A673 (cell line): ENCODE measurements around the gene ADGRL3. TPM values are rescaled to one million over a fixed set of nuclear protein-coding genes. Genes with fewer than 3 reads are reported as not detected.

Source experiments
- BruUV-seq: library from RNA; stranded (reverse); fragments of 400-500 nt; replicated peaks from 2 replicates; lab custom pipeline; 2021; lab: Mats Ljungman, UMichigan
- CTCF ChIA-PET: fragments of 300-600 bp; sonication (Branson Sonifier 250); formaldehyde crosslinking; loops from one replicate; lab custom pipeline; 2022; ENCODE audit warnings: antibody characterized with exemption; lab: Charles Lee
- POLR2A ChIA-PET: fragments of 300-600 bp; sonication (Branson Sonifier 250); formaldehyde crosslinking; loops from one replicate; lab custom pipeline; 2022; ENCODE audit warnings: antibody characterized with exemption; ENCODE audit not compliant: low non-redundant PET; lab: Charles Lee
- DNase-seq: peaks from one replicate; pipeline ENCODE4 v3.0.0-alpha.2; 2015; ENCODE audit warnings: low spot score
- H3K27ac ChIP-seq: fragments of 200-600 bp; sonication (generic); 2 replicates; pipeline ENCODE4 v1.5.1; 2016; ENCODE audit warnings: mixed run types, low read depth, mild to moderate bottlenecking, mixed read lengths, antibody characterized with exemption, low read length; ENCODE audit not compliant: poor library complexity, severe bottlenecking
- H3K27me3 ChIP-seq: fragments of 200-600 bp; sonication (generic); replicated peaks from 2 replicates; pipeline ENCODE4 v1.6.1; 2017; ENCODE audit warnings: mixed run types, low read depth, mild to moderate bottlenecking, mixed read lengths, antibody characterized with exemption, low read length; ENCODE audit not compliant: insufficient read depth, poor library complexity
- H3K36me3 ChIP-seq: fragments of 200-600 bp; sonication (generic); 2 replicates; pipeline ENCODE4 v1.6.1; 2016; ENCODE audit warnings: mixed run types, mild to moderate bottlenecking, mixed read lengths, antibody characterized with exemption, low read length; ENCODE audit not compliant: insufficient read depth, poor library complexity, severe bottlenecking
- H3K4me1 ChIP-seq: fragments of 200-600 bp; sonication (generic); 2 replicates; pipeline ENCODE4 v1.6.1; 2017; ENCODE audit warnings: mixed run types, mild to moderate bottlenecking, mixed read lengths, antibody characterized with exemption, low read length; ENCODE audit not compliant: insufficient read depth, poor library complexity, severe bottlenecking
- H3K4me3 ChIP-seq: fragments of 200-600 bp; sonication (generic); 2 replicates; pipeline ENCODE4 v1.5.1; 2016; ENCODE audit warnings: low read depth, mixed run types, mild to moderate bottlenecking, mixed read lengths, low read length; ENCODE audit not compliant: poor library complexity, severe bottlenecking
- H3K9me3 ChIP-seq: fragments of 200-600 bp; sonication (generic); 2 replicates; pipeline ENCODE4 v1.6.1; 2016; ENCODE audit warnings: mixed run types, low read depth, mild to moderate bottlenecking, mixed read lengths, antibody characterized with exemption, low read length; ENCODE audit not compliant: poor library complexity, severe bottlenecking
- EZH2 ChIP-seq: fragments of 200-600 bp; sonication (generic); IDR thresholded peaks from 2 replicates; pipeline ENCODE4 v1.6.1; 2017; ENCODE audit warnings: borderline replicate concordance, low read depth, mild to moderate bottlenecking, mixed read lengths, antibody characterized with exemption, low read length; ENCODE audit not compliant: poor library complexity, severe bottlenecking
- intact Hi-C: fragments of 100-400 bp; cut with micrococcal nuclease; formaldehyde crosslinking; loops from one replicate; pipeline ENCODE4 v1.10.0; 2022; ENCODE audit not compliant: unreplicated experiment
- total RNA-seq: library from RNA; stranded (reverse); gene quantifications from 2 replicates; pipeline ENCODE4 v1.2.3, GENCODE V29; 2021
- TF ChIP-seq, protein P1 (sequence below): fragments of 300-800, 200-600 bp; sonication (generic); conservative IDR thresholded peaks from 2 replicates; pipeline ENCODE4 v1.5.1; 2017; ENCODE audit warnings: low read depth, mild to moderate bottlenecking, antibody characterized with exemption, low read length, moderate library complexity, mixed read lengths

ADGRL3 gene
- total RNA-seq, 1 experiment from 2014 or later: not detected

DNA sequence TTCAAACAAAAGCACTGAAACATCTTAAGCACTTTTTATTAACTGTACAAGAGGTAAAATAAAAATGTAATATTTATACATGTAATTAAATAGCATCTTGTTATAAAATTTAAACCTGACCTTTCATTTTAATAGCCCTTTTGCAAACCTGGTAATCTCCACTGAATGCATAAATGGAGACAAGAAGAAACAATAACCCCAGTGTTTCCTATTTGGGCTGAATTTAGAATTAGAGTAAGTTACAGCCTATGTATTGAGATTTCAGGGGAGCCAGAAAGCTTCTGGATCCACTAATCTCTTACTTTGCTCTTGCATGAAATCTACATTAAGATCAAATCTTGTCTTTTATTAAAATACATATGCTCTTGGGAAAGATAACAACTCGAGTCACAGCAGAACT lies 261.8 kb downstream of the ADGRL3 start:
- ChIA-PET CTCF (no interaction called here), POLR2A (no interaction called here)
- intact Hi-C loops: no loop called here

DNA sequence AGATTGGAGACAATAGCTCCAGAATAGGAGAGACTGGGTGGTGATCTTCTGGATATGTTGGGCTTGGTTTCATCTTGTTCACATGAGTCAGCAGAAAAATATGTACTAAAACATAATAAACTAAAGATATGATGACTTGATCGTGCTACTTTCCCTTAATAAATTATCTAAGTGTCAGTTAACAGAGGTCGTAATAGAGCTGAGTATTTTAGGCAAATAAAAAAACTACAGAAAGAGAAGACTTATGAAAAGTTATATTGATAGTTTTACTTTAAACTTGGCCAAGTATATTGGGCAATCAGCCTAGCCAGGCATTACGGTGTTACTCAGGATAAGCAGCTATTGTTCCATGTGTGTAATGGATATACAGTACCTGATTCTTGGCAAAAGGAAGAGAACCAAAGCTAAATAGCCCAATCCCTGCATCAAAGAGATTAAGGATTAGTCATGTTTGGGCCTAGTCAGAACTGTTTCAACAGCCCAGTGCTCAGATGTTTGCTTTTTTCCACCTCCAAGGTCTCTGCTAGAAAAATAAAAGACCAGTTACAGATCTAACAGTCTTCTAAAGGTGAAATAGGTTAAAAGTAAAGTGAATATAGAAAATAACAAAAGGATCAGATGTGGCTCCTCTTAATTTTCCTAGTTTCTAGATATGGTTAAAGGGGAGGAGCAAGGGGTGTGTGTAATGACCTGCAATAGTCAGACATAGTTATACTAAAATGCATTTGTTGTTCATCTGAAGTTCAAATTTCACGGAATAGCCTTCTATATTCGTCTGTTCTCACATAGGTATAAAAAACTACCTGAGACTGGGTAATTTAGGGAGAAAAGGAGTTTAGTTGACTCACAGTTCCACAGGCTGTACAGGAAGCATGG lies 262.6 kb downstream of the ADGRL3 start:
- H3K4me3 ChIP-seq: no peak overlapping the region
- no peaks in the 10 kb centered on the region for H3K27me3 ChIP-seq
- no peak for TF ChIP-seq EZH2
- TF ChIP-seq, protein P1, sequence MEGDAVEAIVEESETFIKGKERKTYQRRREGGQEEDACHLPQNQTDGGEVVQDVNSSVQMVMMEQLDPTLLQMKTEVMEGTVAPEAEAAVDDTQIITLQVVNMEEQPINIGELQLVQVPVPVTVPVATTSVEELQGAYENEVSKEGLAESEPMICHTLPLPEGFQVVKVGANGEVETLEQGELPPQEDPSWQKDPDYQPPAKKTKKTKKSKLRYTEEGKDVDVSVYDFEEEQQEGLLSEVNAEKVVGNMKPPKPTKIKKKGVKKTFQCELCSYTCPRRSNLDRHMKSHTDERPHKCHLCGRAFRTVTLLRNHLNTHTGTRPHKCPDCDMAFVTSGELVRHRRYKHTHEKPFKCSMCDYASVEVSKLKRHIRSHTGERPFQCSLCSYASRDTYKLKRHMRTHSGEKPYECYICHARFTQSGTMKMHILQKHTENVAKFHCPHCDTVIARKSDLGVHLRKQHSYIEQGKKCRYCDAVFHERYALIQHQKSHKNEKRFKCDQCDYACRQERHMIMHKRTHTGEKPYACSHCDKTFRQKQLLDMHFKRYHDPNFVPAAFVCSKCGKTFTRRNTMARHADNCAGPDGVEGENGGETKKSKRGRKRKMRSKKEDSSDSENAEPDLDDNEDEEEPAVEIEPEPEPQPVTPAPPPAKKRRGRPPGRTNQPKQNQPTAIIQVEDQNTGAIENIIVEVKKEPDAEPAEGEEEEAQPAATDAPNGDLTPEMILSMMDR: no peak
- DNase-seq: no peak
- no peaks in the 10 kb centered on the region for H3K4me1 ChIP-seq
- no TSS peak for BruUV-seq
- H3K36me3 ChIP-seq: no peaks in the 10 kb centered on the region
- H3K27ac ChIP-seq: no peak overlapping the region
- no peaks in the 10 kb centered on the region for H3K9me3 ChIP-seq
- ChIA-PET CTCF (no interaction called here), POLR2A (no interaction called here)
- intact Hi-C loops: no loop called here

More for the DNA sequence above, 261.8 kb downstream of the ADGRL3 start:
- Histone ChIP-seq H3K4me3 (no peak overlapping the region), H3K27me3 (no peaks in the 10 kb centered on the region), H3K36me3 (no peaks in the 10 kb centered on the region), H3K4me1 (no peaks in the 10 kb centered on the region), H3K9me3 (no peaks in the 10 kb centered on the region), H3K27ac (no peak overlapping the region)
- BruUV-seq: no TSS peak
- no peak for TF ChIP-seq EZH2
- TF ChIP-seq, protein P1: no peak
- DNase-seq: no peak

DNA sequence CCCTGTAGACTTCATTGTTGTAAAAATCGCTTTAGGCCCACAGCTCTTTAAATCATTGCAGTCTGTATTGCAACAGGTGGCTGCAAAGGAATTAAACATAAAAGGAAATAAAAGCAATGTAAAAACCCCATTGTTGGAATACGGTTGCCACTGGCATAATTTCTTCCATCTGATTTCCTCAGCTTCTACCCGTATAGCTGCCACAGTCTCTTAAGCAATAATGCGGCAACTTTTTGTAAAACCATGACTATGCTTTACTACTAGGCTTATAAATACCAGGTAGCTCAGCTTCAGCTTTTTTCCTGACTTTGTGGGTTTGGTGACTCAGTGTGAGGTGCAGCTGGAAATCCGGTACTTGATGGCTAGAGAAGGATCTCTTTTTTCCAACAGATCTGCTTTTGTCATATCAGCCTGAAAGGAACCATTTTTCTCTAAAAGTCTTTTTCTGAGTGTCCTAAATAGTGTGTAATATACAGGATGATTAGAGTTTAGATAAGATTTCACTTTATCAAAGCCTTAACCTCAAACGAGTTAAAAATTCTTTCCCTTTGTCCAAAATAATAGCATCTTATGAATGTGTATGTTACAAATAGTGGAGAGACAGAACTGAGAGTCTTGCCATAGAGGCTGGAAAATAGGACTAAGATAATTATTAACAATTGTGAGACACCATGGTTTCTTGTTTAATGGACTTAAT lies 268.0 kb downstream of the ADGRL3 start:
- no TSS peak for BruUV-seq
- Histone ChIP-seq H3K27ac (no peak overlapping the region), H3K36me3 (no peaks in the 10 kb centered on the region), H3K27me3 (no peaks in the 10 kb centered on the region), H3K4me1 (no peaks in the 10 kb centered on the region), H3K4me3 (no peak overlapping the region), H3K9me3 (no peaks in the 10 kb centered on the region)
- TF ChIP-seq, protein P1: no peak
- no peak for TF ChIP-seq EZH2
- POLR2A ChIA-PET: no interaction called here
- no peak for DNase-seq
- intact Hi-C loops: no loop called here
- CTCF ChIA-PET: no interaction called here
